Keratinocyte (primary cell): ENCODE results near the gene PCDH9.

ENCODE experiments used
- EZH2 ChIP-seq: IDR thresholded peaks from one replicate; pipeline ENCODE4 v1.6.1; 2012; ENCODE audit warnings: inconsistent platforms, mild to moderate bottlenecking, low read length, moderate library complexity
- TF ChIP-seq, protein P1 (sequence below), 3 experiments: IDR thresholded peaks in 1 of 3; conservative IDR thresholded peaks in 1 of 3; optimal IDR thresholded peaks in 1 of 3; 2 replicates in 2 of 3; 3 replicates in 1 of 3; pipeline versions ENCODE3 to v1.5.1; 2011; ENCODE audit warnings: low read length in 3 of 3, mild to moderate bottlenecking in 3 of 3, moderate library complexity in 2 of 3, control low read depth in 1 of 3, inconsistent platforms in 1 of 3; ENCODE audit not compliant: insufficient read depth in 2 of 3; ENCODE audit errors: extremely low read depth in 1 of 3

- TF ChIP-seq, protein P1, sequence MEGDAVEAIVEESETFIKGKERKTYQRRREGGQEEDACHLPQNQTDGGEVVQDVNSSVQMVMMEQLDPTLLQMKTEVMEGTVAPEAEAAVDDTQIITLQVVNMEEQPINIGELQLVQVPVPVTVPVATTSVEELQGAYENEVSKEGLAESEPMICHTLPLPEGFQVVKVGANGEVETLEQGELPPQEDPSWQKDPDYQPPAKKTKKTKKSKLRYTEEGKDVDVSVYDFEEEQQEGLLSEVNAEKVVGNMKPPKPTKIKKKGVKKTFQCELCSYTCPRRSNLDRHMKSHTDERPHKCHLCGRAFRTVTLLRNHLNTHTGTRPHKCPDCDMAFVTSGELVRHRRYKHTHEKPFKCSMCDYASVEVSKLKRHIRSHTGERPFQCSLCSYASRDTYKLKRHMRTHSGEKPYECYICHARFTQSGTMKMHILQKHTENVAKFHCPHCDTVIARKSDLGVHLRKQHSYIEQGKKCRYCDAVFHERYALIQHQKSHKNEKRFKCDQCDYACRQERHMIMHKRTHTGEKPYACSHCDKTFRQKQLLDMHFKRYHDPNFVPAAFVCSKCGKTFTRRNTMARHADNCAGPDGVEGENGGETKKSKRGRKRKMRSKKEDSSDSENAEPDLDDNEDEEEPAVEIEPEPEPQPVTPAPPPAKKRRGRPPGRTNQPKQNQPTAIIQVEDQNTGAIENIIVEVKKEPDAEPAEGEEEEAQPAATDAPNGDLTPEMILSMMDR (optimal IDR thresholded peaks at IDR 0.05 in 1 of 3, IDR thresholded peaks at IDR 0.05 in 1 of 3, conservative IDR thresholded peaks at IDR 0.05 in 1 of 3; ENCODE audit: extremely low read depth in 1 of 3, insufficient read depth in 2 of 3, low read length in 3 of 3), result no peak
- TF ChIP-seq EZH2, result no peak
Measured at GRCh38 chr13:67267136-67267535, 37.0 kb upstream of the PCDH9 start.
